Activated CD4-positive, alpha-beta T cell treated with anti-CD3 and anti-CD28 coated beads, Interleukin-2, Interleukin-6, amounts not matched to agents 100 ng/mL and 50 ng/mL, durations not matched to agents 16 hours and 8 hours (primary cell): ENCODE results near the gene GDPD3.

Experiments used
- DNase-seq: peaks from one replicate; pipeline ENCODE4 v3.0.0-alpha.2; 2020

GDPD3 gene

GRCh38 chr16:30094541-30095165 is 18.7 kb downstream of the GDPD3 start:
- no peak for DNase-seq

DNA sequence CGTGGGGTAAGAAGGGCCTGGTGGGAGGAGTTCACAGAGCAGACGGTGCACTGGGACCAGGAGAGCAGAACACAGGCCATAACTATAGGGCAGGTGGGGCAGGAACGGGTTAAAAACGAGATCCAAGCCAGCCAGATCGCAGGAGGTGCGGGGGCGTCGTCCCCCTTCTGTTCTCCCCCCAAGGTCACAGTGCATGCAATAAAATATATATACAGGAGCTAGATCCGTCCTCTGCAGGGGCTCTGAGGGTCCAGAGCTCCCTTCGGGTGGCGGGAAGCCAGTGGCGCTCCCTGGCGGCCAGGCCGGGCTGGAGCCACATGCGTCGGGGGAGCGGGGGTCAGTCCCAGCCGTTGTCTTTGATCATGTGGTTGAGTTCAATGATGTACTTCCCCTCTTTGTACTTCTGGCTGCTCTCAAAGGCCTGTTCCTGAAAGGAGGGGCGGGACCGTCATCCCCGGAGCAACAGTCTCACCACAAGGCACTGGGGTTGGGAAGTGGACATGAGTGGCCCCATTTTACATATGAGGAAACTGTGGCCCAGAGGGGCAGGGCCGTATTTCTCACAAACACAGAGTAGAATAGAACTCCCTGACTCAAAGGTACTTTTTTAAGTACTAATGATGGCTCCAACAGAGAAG is 20.8 kb downstream of the GDPD3 start:
- peak; percentile 88 for DNase-seq

DNA sequence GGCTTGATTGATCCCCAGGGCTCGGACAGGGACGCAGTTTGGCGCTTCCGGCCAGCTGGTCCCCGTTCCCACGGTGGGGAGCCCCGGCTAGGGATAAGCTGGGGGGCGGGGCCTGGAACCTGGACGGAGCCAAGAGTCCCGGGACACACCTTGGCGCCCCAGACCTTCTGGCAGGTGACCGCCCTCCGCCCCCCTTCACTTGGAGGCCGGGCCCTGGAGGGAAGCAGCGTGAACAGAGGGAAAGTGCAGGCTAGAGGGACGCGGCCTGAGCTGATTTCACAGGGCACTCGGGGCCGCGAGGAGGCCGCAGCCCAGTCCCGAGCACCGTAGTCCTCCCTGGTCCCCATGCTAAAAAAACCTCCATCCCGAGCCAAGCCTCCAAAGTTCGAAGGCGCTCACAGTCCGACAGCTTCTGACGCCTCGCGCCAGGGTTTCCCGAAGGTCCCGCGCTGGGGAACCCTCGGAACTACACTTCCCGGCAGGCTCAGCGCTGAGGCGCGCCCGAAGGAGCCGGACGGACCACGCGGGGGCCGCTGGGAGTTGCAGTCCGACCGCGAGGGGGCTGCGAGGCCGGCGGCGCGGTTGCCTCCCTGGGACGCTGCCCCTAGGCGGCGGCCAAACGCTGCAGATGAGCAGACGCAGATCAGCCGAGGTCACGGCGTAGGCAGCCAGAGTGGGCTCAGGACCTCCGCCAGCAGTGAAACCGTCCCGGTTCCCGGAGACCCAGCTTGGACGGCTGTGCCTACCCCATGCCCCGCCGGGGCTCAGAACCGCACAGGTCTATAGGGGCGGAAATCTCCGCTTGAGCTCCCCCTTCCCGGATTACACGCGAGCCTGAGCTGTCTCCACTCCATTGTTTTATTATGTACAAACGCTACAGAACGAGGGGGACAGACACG is 21.6 kb downstream of the GDPD3 start, which contains the start of gene TBX6:
TSS of gene TBX6 (minus strand) at position 451 of the 899 bp plus-strand sequence. CDS start 731 bp downstream, outside the sequence.
- peak; percentile 97 for DNase-seq

- no peak for DNase-seq
Measured at GRCh38 chr16:30090610-30091331, 22.6 kb downstream of the GDPD3 start.

DNA sequence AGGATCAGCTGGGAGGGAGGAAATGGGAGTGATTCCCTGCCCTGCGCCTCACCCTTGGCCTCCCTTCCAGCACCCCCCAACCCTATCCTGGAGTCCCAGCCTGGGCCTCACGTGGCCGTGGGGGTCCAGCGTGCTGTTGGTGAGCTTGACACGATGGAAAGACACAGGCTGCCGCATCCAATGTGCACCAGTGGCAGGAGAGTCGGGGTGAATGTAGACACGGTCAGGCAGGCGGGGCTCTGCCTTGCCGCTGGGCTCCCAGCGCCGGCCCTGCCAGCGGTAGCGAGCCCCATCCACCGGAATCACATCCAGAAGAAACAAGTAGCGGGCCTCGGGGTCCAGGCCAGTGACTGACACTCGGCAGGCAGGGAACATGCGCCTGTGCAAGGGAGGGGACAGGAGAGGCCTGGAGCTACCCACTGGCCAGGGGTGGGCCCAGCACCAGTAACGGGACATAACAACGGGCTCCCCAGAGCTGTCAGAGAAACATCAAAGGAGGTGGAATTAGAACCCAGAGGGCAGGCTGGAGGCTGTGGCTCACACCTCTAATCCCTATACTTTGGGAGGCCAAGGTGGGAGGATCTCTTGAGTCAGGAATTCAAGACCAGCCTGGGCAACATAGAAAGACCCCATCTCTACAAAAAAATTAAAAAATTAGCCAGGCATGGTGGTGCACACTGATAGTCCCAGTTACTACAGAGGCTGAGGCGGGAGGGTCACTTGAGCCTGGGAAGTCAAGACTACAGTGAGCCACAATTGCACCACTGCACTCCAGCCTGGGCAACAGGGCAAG is 24.3 kb downstream of the GDPD3 start:
- no peak for DNase-seq

DNA sequence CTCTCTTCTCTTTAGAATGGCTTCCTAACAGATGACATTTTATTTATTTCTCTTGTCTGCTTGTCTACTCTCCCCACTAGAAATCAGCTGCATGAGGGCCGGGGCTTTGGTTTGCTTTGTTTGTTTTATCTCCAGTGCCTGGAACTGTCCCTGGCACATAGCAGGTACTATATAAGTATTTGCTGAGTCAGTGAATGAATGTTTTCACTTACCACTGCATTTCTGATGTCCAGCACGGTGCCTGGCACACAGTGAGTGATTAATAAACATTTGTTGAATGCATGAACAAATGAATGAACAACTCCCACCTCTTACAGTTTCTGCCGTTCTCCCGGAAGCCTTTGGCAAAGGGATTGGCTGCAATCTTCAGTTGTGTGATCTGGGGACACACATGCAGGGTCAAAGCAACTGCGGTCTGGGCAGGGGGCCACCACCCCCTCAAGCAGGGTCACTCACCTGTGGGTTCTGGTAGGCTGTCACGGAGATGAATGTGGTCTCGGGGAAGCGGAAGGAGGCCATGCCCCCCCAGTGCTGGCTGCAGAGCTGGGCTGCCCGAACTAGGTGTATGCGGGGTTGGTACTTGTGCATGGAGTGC is 25.0 kb downstream of the GDPD3 start:
- no peak for DNase-seq

DNA sequence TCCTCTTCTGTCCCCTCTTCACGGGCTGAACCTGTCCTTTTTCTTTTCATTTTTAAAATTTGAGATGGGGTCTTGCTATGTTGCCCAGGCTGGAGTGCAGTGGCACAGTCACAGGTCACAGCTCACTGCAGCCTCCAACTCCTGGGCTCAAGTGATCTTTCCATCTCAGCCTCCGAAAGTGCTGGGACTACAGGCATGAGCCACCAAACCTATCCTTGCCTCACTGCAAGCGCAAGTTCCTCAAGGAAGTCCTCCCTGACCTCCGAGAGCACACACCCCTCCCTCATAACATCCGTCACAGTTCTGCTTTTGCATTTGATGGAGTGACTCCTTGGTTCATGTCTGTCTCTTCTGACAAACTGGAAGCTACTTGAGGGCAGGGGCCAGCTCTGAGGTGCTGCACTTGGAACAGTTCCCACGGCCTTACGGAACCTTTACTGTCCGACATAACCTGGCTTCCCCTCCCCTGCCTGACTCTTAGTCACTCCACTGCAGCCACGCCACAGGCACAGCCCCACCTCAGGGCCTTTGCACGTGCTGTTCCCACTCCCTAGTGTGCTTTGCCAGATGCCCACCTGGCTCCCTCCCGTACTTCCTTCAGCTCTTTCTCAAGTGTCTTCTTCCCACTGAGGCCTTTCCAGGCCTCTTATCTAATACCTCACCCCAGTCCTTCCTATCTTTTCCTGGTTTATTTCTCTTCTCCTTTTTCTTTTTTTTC is 26.0 kb downstream of the GDPD3 start:
- no peak for DNase-seq

DNA sequence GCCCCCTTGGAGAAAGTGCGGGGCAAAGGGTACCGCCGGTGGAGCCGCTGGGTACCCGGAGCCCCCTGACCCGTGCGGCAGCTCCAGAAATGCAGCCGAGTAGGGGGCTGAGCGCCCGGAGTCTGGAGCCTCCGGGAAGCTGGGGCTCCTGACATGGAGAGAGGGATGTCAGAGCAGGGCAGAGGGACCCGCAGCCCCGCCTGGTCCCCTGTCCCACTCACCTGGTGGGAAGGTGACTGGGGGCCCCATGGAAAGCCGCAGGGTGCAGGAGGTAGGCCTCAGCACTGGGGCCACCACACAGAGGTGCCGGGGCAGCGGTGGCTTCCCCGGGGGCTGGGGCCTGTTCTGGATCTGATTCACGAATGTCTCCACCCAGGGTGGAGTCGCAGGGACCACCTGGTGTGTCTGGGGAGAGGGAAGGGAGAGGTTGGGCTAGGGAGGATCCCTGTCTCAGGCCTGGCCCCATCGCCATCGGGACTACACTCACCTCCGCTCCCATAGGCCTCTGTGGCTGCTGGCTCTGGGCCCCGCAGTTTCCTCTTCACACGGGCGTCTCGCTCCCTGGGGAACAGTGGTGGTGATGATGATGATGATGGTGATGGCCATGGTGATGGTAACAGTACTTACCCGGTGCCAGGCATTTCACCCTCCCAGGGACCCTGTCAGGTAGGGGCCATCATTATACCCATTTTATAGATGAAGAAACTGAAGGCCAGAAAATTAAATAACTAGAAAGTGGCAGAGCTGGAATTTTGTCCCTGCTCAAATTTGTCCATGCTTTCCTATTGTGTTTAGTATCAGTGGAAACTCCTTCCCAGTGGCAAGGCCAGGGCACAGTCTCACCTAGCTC is 26.8 kb downstream of the GDPD3 start:
- DNase-seq = no peak

GRCh38 chr16:30085820-30086219 is 27.5 kb downstream of the GDPD3 start:
- no peak for DNase-seq

DNA sequence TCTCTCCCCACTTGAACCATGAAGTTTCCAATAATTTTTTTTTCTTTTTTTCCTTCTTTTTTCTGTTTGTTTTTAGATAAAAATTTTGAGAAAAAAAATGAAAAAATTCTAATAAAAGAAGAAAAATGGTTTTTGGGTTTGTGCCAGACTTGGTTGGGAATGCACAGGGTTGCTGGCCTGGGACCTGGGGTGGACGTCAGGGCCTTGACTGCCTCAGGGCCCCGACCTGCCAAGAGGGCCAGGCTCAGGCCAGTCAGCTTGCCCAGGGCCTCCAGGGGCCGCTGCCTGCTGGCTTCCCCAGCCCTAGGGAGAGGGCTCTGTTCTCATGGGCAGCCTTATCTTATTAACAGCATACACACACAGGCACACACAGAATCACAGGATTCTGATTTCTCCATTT is 28.1 kb downstream of the GDPD3 start:
- no peak for DNase-seq

DNA sequence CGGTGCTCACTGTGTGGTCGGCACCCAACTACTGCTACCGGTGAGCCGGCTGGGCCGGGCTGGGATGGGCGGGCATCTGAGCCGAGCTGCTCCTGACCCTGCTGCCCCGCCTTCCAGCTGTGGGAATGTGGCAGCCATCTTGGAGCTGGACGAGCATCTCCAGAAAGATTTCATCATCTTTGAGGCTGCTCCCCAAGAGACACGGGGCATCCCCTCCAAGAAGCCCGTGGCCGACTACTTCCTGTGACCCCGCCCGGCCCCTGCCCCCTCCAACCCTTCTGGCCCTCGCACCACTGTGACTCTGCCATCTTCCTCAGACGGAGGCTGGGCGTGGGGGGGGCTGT is 28.5 kb downstream of the GDPD3 start:
- no peak for DNase-seq

DNA sequence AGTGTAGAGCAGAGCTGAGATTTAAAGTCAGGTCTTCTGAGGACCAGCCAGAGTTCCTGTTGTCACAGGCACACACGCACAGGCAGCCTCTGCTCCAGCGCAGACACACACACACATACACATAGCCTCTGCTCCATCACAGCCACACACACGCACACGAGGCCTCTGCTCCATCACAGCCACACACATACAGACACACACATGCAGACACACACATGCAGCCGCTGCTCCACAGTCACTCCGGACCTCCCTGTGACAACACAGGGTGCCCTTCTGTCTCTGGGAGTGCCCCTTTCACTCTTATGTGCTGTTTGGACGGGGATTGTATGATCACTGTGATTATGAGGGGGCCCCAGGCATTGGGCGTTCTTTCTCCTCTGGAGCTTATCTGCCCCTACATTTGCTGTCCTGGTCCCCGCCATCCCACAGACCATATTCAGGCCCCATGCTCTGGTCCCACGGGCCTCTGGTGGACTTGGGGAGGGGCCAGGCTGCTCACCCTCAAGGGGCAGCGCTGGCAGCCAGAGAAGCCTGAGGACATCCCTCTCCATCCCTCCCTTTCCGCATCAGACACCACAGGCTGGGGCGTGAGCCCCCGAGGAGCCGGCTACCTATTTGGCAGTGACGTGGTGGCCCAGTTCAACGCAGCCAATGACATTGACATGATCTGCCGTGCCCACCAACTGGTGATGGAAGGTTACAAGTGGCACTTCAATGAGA is 29.1 kb downstream of the GDPD3 start:
- DNase-seq = no peak

- no peak for DNase-seq
Measured at GRCh38 chr16:30083216-30084055, 29.9 kb downstream of the GDPD3 start.

GRCh38 chr16:30082545-30083090 is 30.7 kb downstream of the GDPD3 start:
- no peak for DNase-seq

- DNase-seq = no peak
Measured at GRCh38 chr16:30079480-30079879, 33.9 kb downstream of the GDPD3 start.

DNA sequence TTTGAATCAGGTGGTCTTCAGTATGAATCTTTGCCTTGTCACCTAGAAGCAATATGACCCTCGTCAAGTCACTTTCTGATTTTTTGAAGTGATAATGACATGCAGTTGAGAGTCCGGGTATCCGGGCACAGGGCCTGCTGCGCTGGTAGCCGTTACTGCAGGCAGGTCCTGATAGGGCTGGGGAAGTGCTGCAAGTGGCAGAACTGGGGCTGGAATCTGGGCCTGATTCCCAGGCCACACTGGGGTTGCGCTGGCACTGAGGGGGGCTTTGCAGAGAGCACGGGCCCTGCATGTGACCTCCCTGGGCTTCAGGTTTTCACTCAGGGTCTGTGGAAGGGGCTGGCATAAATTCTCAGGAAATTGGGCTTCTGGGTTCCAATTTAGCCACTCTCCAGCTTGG is 34.6 kb downstream of the GDPD3 start:
- DNase-seq = no peak

DNA sequence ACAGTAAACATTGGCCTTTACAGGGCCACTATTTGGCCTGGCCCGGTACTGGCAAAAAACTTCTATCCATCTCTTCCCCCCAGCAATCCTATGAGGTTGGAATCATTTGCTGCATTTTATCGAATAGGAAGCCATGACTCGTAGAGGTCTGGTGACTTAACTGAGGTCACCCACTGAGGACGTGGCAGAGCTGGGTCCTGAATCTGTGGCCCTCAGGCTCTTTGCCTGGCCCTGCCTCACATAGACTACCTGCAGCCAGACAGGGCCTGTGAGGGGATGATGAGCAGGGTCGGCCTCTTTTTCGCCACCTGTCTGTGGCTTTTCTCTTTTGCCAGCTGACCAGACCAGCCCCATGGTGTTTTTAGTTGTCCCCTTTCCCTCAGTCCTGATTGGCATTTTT is 35.7 kb downstream of the GDPD3 start:
- no peak for DNase-seq

DNA sequence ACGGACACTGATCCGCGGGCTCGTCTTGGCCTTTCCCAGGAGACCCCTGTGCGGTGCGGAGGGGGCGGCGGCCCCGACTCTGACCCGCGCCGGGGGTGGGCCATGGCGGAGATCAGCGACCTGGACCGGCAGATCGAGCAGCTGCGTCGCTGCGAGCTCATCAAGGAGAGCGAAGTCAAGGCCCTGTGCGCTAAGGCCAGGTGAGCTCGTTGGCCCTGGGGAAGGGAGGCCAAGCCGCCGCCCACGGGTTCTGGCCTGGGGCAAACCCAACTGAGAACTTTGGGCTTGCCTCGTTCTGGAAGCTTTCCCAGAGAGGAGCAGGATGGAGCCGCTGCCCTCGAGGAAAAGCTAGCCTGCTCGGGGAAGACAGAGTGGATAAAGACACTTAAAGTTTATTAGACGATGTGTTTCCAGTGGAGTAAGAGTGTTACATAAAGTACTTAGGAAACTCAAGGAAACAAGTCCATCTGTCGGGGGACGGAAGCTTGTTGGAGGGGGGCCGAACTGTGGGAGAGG is 37.0 kb downstream of the GDPD3 start:
- no peak for DNase-seq
